Gastroesophageal sphincter (tissue), 3 donors: ENCODE data around the gene PDLIM4.

Experiments
- CTCF ChIP-seq, 4 experiments: fragments of 200-600 bp in 2 of 4; fragments of 450-650 bp in 2 of 4; sonication (generic) in 1 of 4; IDR thresholded peaks; one replicate each; pipeline ENCODE4 v1.5.1; 2017 to 2019; ENCODE audit warnings: antibody characterized with exemption in 4 of 4, mild to moderate bottlenecking in 2 of 4, moderate library complexity in 2 of 4
- POLR2A ChIP-seq, 2 donors: fragments of 450-650 bp; IDR thresholded peaks; one replicate each; pipeline ENCODE4 v1.6.1; 2017; ENCODE audit warnings: antibody characterized with exemption in 2 of 2, mild to moderate bottlenecking in 2 of 2, moderate library complexity in 1 of 2

GRCh38 chr5:132257131-132258101, at the start of gene PDLIM4:
- TF ChIP-seq CTCF (IDR thresholded peaks at IDR 0.05) (no peak), POLR2A (IDR thresholded peaks at IDR 0.05) (peak; percentile 70 to 82)
